ENCODE data around the gene PNPLA5.

PNPLA5 gene

GRCh38 chr22:43838571-43839307, 53.1 kb downstream of the PNPLA5 start:
- DNase-seq (ENCODE audit: low read depth in 3 of 3), result no peak

DNA sequence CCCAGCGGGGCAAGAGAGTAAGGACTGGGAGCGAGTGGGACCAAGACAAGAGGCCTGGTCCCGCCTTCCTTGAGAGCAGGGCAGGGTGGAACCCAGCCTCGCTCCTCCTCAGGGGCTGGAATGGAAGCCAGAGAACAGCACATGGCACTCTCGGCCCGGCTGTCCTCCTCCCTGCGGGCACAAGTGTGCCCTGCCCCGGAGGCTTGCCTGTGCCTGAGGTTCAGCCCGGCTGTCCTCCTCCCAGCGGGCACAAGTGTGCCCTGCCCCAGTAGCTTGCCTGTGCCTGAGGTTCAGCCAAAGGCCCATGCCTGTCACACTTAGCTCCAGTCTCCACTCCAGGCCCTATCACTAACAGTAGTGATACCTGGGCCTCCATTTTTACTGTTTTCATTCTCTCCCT, 53.7 kb downstream of the PNPLA5 start:
- DNase-seq (ENCODE audit: low read depth in 3 of 3), result no peak

- DNase-seq (ENCODE audit: low read depth in 3 of 3), result no peak
Observed at GRCh38 chr22:43837666-43838065, 54.1 kb downstream of the PNPLA5 start.

GRCh38 chr22:43835736-43836135, 56.1 kb downstream of the PNPLA5 start:
- DNase-seq (ENCODE audit: low read depth in 3 of 3), result no peak

DNA sequence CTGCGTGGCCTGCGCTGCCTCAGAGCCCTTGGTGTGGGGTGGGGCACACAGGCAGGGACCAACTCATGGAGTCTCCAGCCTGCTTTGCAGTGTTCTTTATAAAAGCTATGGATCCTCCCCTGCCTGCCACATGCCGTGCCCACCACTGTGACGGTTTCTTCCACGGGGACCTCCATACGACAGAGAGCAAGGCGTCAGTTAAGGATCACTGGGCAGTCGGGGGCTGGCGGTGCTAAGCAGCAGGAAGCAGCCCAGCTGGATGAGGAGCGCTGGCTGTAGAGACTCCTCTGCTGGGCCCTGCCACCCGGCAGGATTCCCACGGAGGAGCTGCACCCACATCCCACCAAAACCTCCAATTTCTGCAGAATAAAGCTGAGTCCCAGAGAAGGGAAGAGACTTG, 56.6 kb downstream of the PNPLA5 start:
- no peak for DNase-seq (ENCODE audit: low read depth in 3 of 3)

DNA sequence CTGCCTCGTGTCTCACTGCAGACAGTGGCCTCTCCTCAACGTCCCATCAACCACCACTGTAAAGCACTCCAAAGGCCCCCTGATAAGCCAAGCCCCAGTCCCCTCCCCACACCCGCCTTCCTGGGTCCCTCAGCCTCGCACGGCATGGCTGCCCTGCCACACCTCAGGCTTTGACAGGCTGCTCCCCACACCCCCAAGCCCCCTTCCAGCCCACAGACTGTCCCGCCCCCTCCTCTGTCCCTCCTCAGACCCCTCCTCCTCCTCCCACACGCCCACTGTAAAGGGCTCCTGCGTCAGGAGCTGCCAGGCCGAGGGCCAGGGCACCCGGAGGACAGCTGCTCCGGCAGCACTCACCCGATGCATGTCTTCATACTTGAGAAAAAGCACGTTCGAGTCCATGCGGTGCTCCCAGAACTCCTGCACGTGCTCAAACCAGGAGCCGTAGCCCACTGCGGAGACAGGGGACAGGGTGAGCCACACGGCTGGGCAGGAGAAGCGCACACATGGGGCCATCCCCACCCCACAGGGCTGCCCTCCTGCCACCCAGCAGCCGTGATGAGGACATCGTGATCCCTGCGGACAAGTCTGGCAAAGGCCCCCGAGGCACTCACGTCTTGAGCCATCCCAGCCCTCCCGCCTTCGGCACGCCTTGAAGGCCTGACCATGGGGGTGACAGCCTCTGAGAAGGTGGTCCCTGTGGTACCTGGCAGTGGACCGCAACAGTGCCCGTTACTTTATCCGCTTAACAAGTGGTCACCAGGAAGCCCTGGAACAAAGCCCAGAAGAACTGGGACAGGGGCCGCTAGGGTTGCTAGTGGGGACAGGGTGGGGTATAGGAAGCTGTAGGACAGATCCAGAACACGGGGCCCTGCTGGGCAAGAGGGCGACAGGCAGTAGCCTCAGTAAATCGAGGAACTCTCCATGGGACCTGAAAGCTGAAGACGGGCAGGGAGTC, 58.2 kb downstream of the PNPLA5 start:
- no peak for DNase-seq (ENCODE audit: low read depth in 3 of 3)

GRCh38 chr22:43832393-43833265, 59.2 kb downstream of the PNPLA5 start:
- DNase-seq (ENCODE audit: low read depth in 3 of 3), result no peak

GRCh38 chr22:43831561-43832392, 60.0 kb downstream of the PNPLA5 start:
- no peak for DNase-seq (ENCODE audit: low read depth in 3 of 3)

- DNase-seq (ENCODE audit: low read depth in 3 of 3), result no peak
Observed at GRCh38 chr22:43830931-43831560, 60.8 kb downstream of the PNPLA5 start.

DNA sequence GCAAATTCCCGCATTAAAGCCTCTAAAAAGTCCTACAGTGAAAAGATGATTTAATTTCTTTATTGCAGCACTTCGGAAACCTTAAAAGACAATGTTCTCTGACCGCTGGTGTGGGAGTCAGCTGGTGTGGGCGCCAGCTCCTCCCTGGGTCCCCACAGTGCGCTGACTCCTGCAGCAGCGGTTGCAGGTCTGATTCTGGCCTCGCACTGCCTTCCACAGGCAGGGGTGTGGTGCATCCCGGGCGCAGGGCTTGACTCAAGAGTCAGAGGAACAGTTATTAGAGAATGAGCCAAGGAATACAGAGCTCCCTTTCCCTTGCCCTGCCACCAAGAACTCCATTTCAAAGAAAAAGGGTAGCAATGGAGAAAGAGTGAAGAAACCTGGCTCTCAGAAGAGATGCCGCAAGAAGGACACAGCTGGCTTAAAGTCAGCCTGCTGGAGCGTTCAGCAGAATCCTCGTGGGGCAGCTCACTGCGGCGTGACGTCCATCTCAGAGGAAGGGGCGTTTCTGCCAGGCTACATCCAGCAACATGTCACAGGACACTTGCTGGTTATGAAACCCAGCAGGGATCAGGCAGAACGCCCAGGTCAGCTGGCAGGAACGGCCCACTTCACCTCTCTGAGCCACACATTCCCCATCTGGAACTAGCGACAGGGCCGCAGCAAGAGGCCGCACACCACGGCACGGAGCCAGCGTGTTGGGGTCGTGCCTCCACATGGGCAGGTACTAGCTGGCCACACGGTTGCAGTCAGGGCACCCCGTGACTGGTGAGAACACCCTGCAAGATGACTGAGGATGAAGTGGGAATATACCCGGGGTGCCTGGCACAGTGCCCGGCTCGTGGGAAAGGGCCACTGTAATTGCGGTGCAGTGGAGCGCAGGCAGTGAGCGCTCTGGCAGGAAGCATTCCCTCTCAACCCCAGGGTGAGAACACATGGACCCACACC, 61.6 kb downstream of the PNPLA5 start:
- DNase-seq (ENCODE audit: low read depth in 3 of 3), result no peak

Data from stimulated activated CD4-positive, alpha-beta T cell treated with anti-CD3 and anti-CD28 coated beads, TNF-alpha, amount 100 ng/mL, for 4 hours (primary cell).